IMR-90 (cell line): ENCODE results near the gene GRPEL2. TPM values are rescaled to one million over a fixed set of nuclear protein-coding genes. Genes with fewer than 3 reads are reported as not detected.

Source experiments
- ATAC-seq: fragments of 200-7000 bp; cut with Tn5 transposase; 2 replicates; pipeline ENCODE4 v1.9.1; 2020; ENCODE audit warnings: low read depth, mild to moderate bottlenecking, moderate library complexity
- BruUV-seq: library from RNA; stranded (reverse); fragments of 400-500 nt; replicated peaks from 2 replicates; lab custom pipeline; 2021; lab: Mats Ljungman, UMichigan
- CTCF ChIA-PET: fragments of 300-600 bp; formaldehyde crosslinking; extraction: SDS; loops from one replicate; lab custom pipeline; 2021; ENCODE audit warnings: antibody characterized with exemption; lab: Yijun Ruan, JAX
- POLR2A ChIA-PET: fragments of 300-600 bp; sonication (Branson Sonifier 250); formaldehyde crosslinking; loops from one replicate; lab custom pipeline; 2022; ENCODE audit warnings: antibody characterized with exemption; ENCODE audit not compliant: unreplicated experiment; lab: Charles Lee
- DNase-seq: peaks from one replicate; pipeline ENCODE4 v3.0.0; 2013
- H2AFZ ChIP-seq: replicated peaks from 2 replicates; pipeline ENCODE3; 2013; ENCODE audit warnings: low read length, mild to moderate bottlenecking; ENCODE audit not compliant: poor library complexity
- H2AK5ac ChIP-seq: 2 replicates; pipeline ENCODE4 v1.6.1; 2013; ENCODE audit warnings: low read depth, low read length, inconsistent platforms
- H2AK9ac ChIP-seq: replicated peaks from 2 replicates; pipeline ENCODE3; 2013; ENCODE audit warnings: mild to moderate bottlenecking, low read depth, low read length, moderate library complexity; ENCODE audit not compliant: poor library complexity
- H2BK120ac ChIP-seq: 2 replicates; pipeline ENCODE4 v1.6.1; 2013; ENCODE audit warnings: low read depth, low read length, inconsistent platforms
- H2BK15ac ChIP-seq: 3 replicates; pipeline ENCODE4 v1.6.1; 2013; ENCODE audit warnings: low read depth, low read length, inconsistent platforms
- H2BK20ac ChIP-seq: 2 replicates; pipeline ENCODE4 v1.6.1; 2013; ENCODE audit warnings: low read depth, mild to moderate bottlenecking, inconsistent platforms, low read length, moderate library complexity
- H2BK5ac ChIP-seq: 2 replicates; pipeline ENCODE4 v1.6.1; 2013; ENCODE audit warnings: mild to moderate bottlenecking, low read depth, low read length, inconsistent platforms; ENCODE audit not compliant: poor library complexity, severe bottlenecking
- H3K14ac ChIP-seq: replicated peaks from 2 replicates; pipeline ENCODE4 v1.6.1; 2013; ENCODE audit warnings: low read depth, low read length, inconsistent platforms
- H3K18ac ChIP-seq: 2 replicates; pipeline ENCODE4 v1.6.1; 2013; ENCODE audit warnings: low read depth, low read length, control low read depth
- H3K23ac ChIP-seq: 2 replicates; pipeline ENCODE4 v1.6.1; 2013; ENCODE audit warnings: low read depth, low read length, inconsistent platforms
- H3K27ac ChIP-seq: 2 replicates; pipeline ENCODE4 v1.5.1; 2013; ENCODE audit warnings: mild to moderate bottlenecking, control low read depth, low read length; ENCODE audit not compliant: insufficient read depth
- H3K27me3 ChIP-seq: 2 replicates; pipeline ENCODE4 v1.6.1; 2013; ENCODE audit warnings: low read length; ENCODE audit not compliant: control insufficient read depth, insufficient read depth
- H3K36me3 ChIP-seq: 2 replicates; pipeline ENCODE4 v1.6.1; 2013; ENCODE audit warnings: low read length, mixed read lengths; ENCODE audit not compliant: control insufficient read depth, insufficient read depth
- H3K4ac ChIP-seq: 2 replicates; pipeline ENCODE4 v1.6.1; 2013; ENCODE audit warnings: low read depth, low read length, inconsistent platforms
- H3K4me1 ChIP-seq: 2 replicates; pipeline ENCODE4 v1.6.1; 2013; ENCODE audit warnings: low read length, mixed read lengths; ENCODE audit not compliant: control insufficient read depth, insufficient read depth
- H3K4me2 ChIP-seq: 2 replicates; pipeline ENCODE4 v1.6.1; 2013; ENCODE audit warnings: low read depth, mild to moderate bottlenecking, control low read depth, low read length, moderate library complexity
- H3K4me3 ChIP-seq: 2 replicates; pipeline ENCODE4 v1.5.1; 2013; ENCODE audit warnings: low read depth, mild to moderate bottlenecking, control low read depth, low read length, moderate library complexity; ENCODE audit not compliant: insufficient read depth
- H3K56ac ChIP-seq: 2 replicates; pipeline ENCODE4 v1.6.1; 2013; ENCODE audit warnings: low read length, inconsistent platforms; ENCODE audit not compliant: insufficient read depth; ENCODE audit errors: extremely low read depth
- H3K79me1 ChIP-seq, 2 experiments: 2 replicates each; pipeline ENCODE4 v1.6.1; 2013; ENCODE audit warnings: low read length in 2 of 2, inconsistent platforms in 1 of 2, low read depth in 1 of 2
- H3K9ac ChIP-seq: 2 replicates; pipeline ENCODE4 v1.6.1; 2013; ENCODE audit warnings: low read depth, low read length, control low read depth
- H3K9me1 ChIP-seq: 2 replicates; pipeline ENCODE4 v1.6.1; 2013; ENCODE audit warnings: low read length, inconsistent platforms; ENCODE audit not compliant: insufficient read depth
- H3K9me3 ChIP-seq: 2 replicates; pipeline ENCODE4 v1.6.1; 2013; ENCODE audit warnings: low read length; ENCODE audit not compliant: control insufficient read depth, insufficient read depth
- H4K20me1 ChIP-seq: 2 replicates; pipeline ENCODE4 v1.6.1; 2013; ENCODE audit warnings: low read length, inconsistent platforms; ENCODE audit not compliant: insufficient read depth
- H4K5ac ChIP-seq: 2 replicates; pipeline ENCODE4 v1.6.1; 2013; ENCODE audit warnings: mild to moderate bottlenecking, low read depth, low read length, control low read depth
- H4K8ac ChIP-seq, 2 experiments: 2 replicates each; pipeline ENCODE4 v1.6.1; 2013; ENCODE audit warnings: low read depth in 2 of 2, low read length in 2 of 2, control low read depth in 1 of 2, inconsistent platforms in 1 of 2
- H4K91ac ChIP-seq: 2 replicates; pipeline ENCODE4 v1.6.1; 2013; ENCODE audit warnings: low read depth, low read length, inconsistent platforms; ENCODE audit not compliant: insufficient read depth
- BHLHE40 ChIP-seq: fragments of 150-350 bp; IDR thresholded peaks from 2 replicates; pipeline ENCODE4 v1.6.1; 2016; ENCODE audit warnings: mild to moderate bottlenecking, low read depth, low read length
- CHD1 ChIP-seq: IDR thresholded peaks from 2 replicates; pipeline ENCODE4 v1.6.1; 2012; ENCODE audit warnings: low read depth, low read length, improper control_type of control experiment
- FOS ChIP-seq: fragments of 150-350 bp; IDR thresholded peaks from 2 replicates; pipeline ENCODE4 v1.6.1; 2016; ENCODE audit warnings: low read depth, low read length
- MAZ ChIP-seq: IDR thresholded peaks from 2 replicates; pipeline ENCODE4 v1.6.1; 2012; ENCODE audit warnings: low read depth, mild to moderate bottlenecking, low read length, improper control_type of control experiment, moderate library complexity, borderline replicate concordance
- NFE2L2 ChIP-seq: fragments of 150-350 bp; IDR thresholded peaks from 2 replicates; pipeline ENCODE4 v1.6.1; 2016; ENCODE audit warnings: low read depth, mild to moderate bottlenecking, low read length
- POLR2A ChIP-seq: IDR thresholded peaks from 2 replicates; pipeline ENCODE4 v1.6.1; 2012; ENCODE audit warnings: mild to moderate bottlenecking, low read depth, low read length
- RFX5 ChIP-seq: IDR thresholded peaks from 2 replicates; pipeline ENCODE4 v1.8.0; 2012; ENCODE audit warnings: low read depth, mild to moderate bottlenecking, low read length, moderate library complexity
- SMC3 ChIP-seq: fragments of 150-350 bp; IDR thresholded peaks from 2 replicates; pipeline ENCODE4 v1.6.1; 2016; ENCODE audit warnings: low read depth, mild to moderate bottlenecking, antibody characterized with exemption, low read length, moderate library complexity
- USF2 ChIP-seq: fragments of 150-350 bp; IDR thresholded peaks from 2 replicates; pipeline ENCODE4 v1.6.1; 2017; ENCODE audit warnings: mild to moderate bottlenecking, antibody characterized with exemption, low read length, low read depth
- WGBS, 2 experiments: methylation state at CpG; one replicate each; pipeline versions ENCODE4 v1.1.5 to v1.1.7; 2013; ENCODE audit warnings: missing lambda C conversion rate in 2 of 2; ENCODE audit not compliant: insufficient read length in 1 of 2; ENCODE audit errors: extremely low coverage in 2 of 2; 5-methylcytosine and 5-hydroxymethylcytosine counted together
- dilution Hi-C: fragments of 300-500 bp; cut with HindIII; formaldehyde crosslinking; loops from one replicate; pipeline ENCODE4 v1.14.3; 2018; ENCODE audit warnings: low sequenced_read_pairs; ENCODE audit not compliant: unreplicated experiment
- in situ Hi-C: fragments of 300-500 bp; cut with MboI; formaldehyde crosslinking; loops from 3 replicates; pipeline ENCODE4 v1.14.3; 2019; ENCODE audit warnings: low sequenced_read_pairs, inconsistent platforms, mixed read lengths
- intact Hi-C: fragments of 100-400 bp; cut with micrococcal nuclease; formaldehyde crosslinking; loops from 2 replicates; pipeline ENCODE4 v1.10.0; 2022
- polyA plus RNA-seq, 3 experiments: library from polyadenylated mRNA; depleted of rRNA; stranded (reverse); fragments of >200 nt; gene quantifications; 2 replicates each; pipeline ENCODE4 v1.2.3, GENCODE V29; 2012; ENCODE audit warnings: low replicate concordance in 1 of 3
- total RNA-seq: library from RNA; depleted of rRNA; stranded (reverse); fragments of >200 nt; gene quantifications from 2 replicates; pipeline ENCODE4 v1.2.3, GENCODE V29; 2012
- TF ChIP-seq, protein P1 (sequence below): fragments of 150-350 bp; IDR thresholded peaks from 2 replicates; pipeline ENCODE4 v1.6.1; 2016; ENCODE audit warnings: low read depth, mild to moderate bottlenecking, low read length, moderate library complexity, borderline replicate concordance

The GRPEL2 gene
- total and polyA plus RNA-seq, 2 of the 4 experiments (the other 2 are of a cell fraction): 6.2 to 18.1 TPM

- TF ChIP-seq FOS (no peak), NFE2L2 (no peak), USF2 (no peak), SMC3 (no peak)
Measured at GRCh38 chr5:149367972-149368645, 22.8 kb downstream of the GRPEL2 start (continued).

GRCh38 chr5:149370878-149371277 is 25.6 kb downstream of the GRPEL2 start:
- TF ChIP-seq POLR2A (no peak), BHLHE40 (no peak), RFX5 (no peak), CHD1 (no peak), USF2 (no peak), NFE2L2 (no peak), MAZ (no peak)
- TF ChIP-seq, protein P1, sequence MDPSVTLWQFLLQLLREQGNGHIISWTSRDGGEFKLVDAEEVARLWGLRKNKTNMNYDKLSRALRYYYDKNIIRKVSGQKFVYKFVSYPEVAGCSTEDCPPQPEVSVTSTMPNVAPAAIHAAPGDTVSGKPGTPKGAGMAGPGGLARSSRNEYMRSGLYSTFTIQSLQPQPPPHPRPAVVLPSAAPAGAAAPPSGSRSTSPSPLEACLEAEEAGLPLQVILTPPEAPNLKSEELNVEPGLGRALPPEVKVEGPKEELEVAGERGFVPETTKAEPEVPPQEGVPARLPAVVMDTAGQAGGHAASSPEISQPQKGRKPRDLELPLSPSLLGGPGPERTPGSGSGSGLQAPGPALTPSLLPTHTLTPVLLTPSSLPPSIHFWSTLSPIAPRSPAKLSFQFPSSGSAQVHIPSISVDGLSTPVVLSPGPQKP: no peak
- Histone ChIP-seq H3K18ac (no peak overlapping the region), H3K4me1 (0 out of 2 replicates have a peak, but pooled peaks cover 2% of the 10 kb centered on the region), H4K20me1 (no peaks in the 10 kb centered on the region), H3K27ac (no peak overlapping the region), H3K79me1 (no peaks in the 10 kb centered on the region), H3K27me3 (no peaks in the 10 kb centered on the region), H3K23ac (no peak overlapping the region), H3K4ac (no peak overlapping the region), H2BK15ac (no peak overlapping the region), H3K9me3 (no peaks in the 10 kb centered on the region), H3K9me1 (peaks cover 5% of the 10 kb centered on the region; the same call in 1 of the 2 replicates), H3K56ac (no peak overlapping the region), H3K4me3 (no peak overlapping the region), H3K36me3 (no peaks in the 10 kb centered on the region), H2AK9ac (no peak overlapping the region), H2AFZ (no peak overlapping the region), H4K91ac (no peak overlapping the region), H2BK20ac (no peak overlapping the region), H2BK120ac (no peak overlapping the region), H3K4me2 (no peak overlapping the region), H3K14ac (no peak overlapping the region), H4K8ac (no peak overlapping the region), H2BK5ac (no peak overlapping the region), H4K5ac (no peak overlapping the region), H2AK5ac (no peak overlapping the region), H3K9ac (no peak overlapping the region)
- DNase-seq: no peak
- POLR2A ChIA-PET: no interaction called here
- WGBS, 2 experiments: no CpG with 5 or more reads among the region's 2 CpGs
- dilution Hi-C loops (no loop called here), intact Hi-C loops (loop anchor here (1.0 kb wide), 1 partner anchor 54 kb away; no protein-coding TSS in a partner anchor), in situ Hi-C loops (loop anchor here (5.0 kb wide), 1 partner anchor 191 kb away; no protein-coding TSS in a partner anchor)
- no peak for ATAC-seq
- CTCF ChIA-PET: interaction anchor here (1.0 to 1.1 kb wide), 2 partner anchors 26 to 192 kb away, joined by 3 to 5 read pairs; partner anchors contain the start of gene GRPEL2
- BruUV-seq: no TSS peak
